ENCODE measurements around the gene UBE2R2. TPM values are rescaled to one million over a fixed set of nuclear protein-coding genes. Genes with fewer than 3 reads are reported as not detected.

UBE2R2 gene
- total RNA-seq, 2 donors from 2014 or later: 66.4 to 74.4 TPM

GRCh38 chr9:33850677-33851076, 33.7 kb downstream of the UBE2R2 start:
- TF ChIP-seq CTCF (conservative IDR thresholded peaks at IDR 0.05): no peak
- no peaks in the 10 kb centered on the region for H3K27me3 Mint-ChIP-seq (ENCODE audit: insufficient read depth)
- H3K4me1 Mint-ChIP-seq: peaks cover 8% of the 10 kb centered on the region
- H3K4me1 ChIP-seq (ENCODE audit: control insufficient read depth, insufficient read depth, low read length): peaks cover 3% of the 10 kb centered on the region
- no peak overlapping the region for H3K27ac ChIP-seq (ENCODE audit: low read depth, low read length)
- H3K36me3 ChIP-seq (ENCODE audit: control insufficient read depth, insufficient read depth, low read length): peaks cover 15% of the 10 kb centered on the region
- DNase-seq: no peak
- H3K4me3 Mint-ChIP-seq: no peak overlapping the region
- no peaks in the 10 kb centered on the region for H3K9me3 Mint-ChIP-seq
- H3K27ac Mint-ChIP-seq: peak overlapping the region; percentile 53
- no peaks in the 10 kb centered on the region for H3K9me3 ChIP-seq (ENCODE audit: control insufficient read depth, low read length)
- no peak overlapping the region for H3K9ac ChIP-seq (ENCODE audit: extremely low read depth, low read length, poor library complexity, severe bottlenecking)
- peaks cover 15% of the 10 kb centered on the region for H3K36me3 Mint-ChIP-seq (ENCODE audit: low read depth)
- no peak overlapping the region for H3K4me3 ChIP-seq (ENCODE audit: low read length)
- H3K27me3 ChIP-seq (ENCODE audit: control insufficient read depth, insufficient read depth, low read length, poor library complexity, severe bottlenecking): no peaks in the 10 kb centered on the region

GRCh38 chr9:33851301-33851700, 34.3 kb downstream of the UBE2R2 start:
- no peak overlapping the region for H3K4me3 ChIP-seq (ENCODE audit: low read length)
- no peaks in the 10 kb centered on the region for H3K27me3 ChIP-seq (ENCODE audit: control insufficient read depth, insufficient read depth, low read length, poor library complexity, severe bottlenecking)
- WGBS, 2 experiments (ENCODE audit: insufficient coverage in 1 of 2, insufficient read length in 1 of 2): 100% methylated on average over 1 of the region's 1 CpG; no CpG with 5 or more reads in 1 of the 2 experiments
- H3K4me1 ChIP-seq (ENCODE audit: control insufficient read depth, insufficient read depth, low read length): peaks cover 3% of the 10 kb centered on the region
- H3K9ac ChIP-seq (ENCODE audit: extremely low read depth, low read length, poor library complexity, severe bottlenecking): no peak overlapping the region
- H3K27ac ChIP-seq (ENCODE audit: low read depth, low read length): no peak overlapping the region
- H3K9me3 ChIP-seq (ENCODE audit: control insufficient read depth, low read length): no peaks in the 10 kb centered on the region
- H3K9me3 Mint-ChIP-seq: no peaks in the 10 kb centered on the region
- no peaks in the 10 kb centered on the region for H3K27me3 Mint-ChIP-seq (ENCODE audit: insufficient read depth)
- H3K4me1 Mint-ChIP-seq: peaks cover 8% of the 10 kb centered on the region
- peaks cover 14% of the 10 kb centered on the region for H3K36me3 Mint-ChIP-seq (ENCODE audit: low read depth)
- no peak for DNase-seq
- H3K36me3 ChIP-seq (ENCODE audit: control insufficient read depth, insufficient read depth, low read length): peaks cover 15% of the 10 kb centered on the region
- TF ChIP-seq CTCF (conservative IDR thresholded peaks at IDR 0.05): no peak
- H3K4me3 Mint-ChIP-seq: no peak overlapping the region
- no peak overlapping the region for H3K27ac Mint-ChIP-seq

DNA sequence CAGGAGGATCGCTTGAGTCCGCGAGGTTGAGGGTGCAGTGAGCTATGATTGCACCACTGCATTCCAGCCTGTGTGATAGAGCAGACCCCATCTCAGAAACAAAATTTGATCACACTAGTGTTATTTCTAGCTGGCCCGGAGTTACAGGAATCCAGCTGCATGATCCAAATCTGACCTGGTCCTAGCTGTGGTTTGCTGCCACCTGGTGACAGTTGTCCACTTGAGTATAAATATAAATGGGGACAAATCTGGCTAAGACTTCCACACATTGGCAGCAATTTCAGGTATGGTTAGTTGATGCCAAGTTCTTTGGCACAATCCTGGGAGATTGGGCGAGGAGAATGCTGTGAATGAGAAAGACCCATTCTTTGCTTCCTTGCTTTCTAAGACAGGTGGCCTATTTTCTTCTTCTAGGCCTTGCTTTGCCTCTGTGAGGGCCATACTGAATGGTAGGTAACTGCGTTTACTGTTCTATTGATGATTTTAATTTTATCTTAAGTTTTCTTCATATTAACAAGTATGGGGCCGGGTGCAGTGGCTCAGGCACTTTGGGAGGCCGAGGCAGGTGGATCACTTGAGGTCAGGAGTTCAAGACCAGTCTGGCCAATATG, 35.4 kb downstream of the UBE2R2 start:
- H3K4me1 ChIP-seq (ENCODE audit: control insufficient read depth, insufficient read depth, low read length): peaks cover 3% of the 10 kb centered on the region
- Mint-ChIP-seq H3K36me3 (ENCODE audit: low read depth) (peaks cover 14% of the 10 kb centered on the region), H3K4me3 (no peak overlapping the region), H3K27ac (peak overlapping the region; percentile 39), H3K4me1 (peaks cover 8% of the 10 kb centered on the region), H3K27me3 (ENCODE audit: insufficient read depth) (no peaks in the 10 kb centered on the region), H3K9me3 (no peaks in the 10 kb centered on the region)
- no peak overlapping the region for H3K27ac ChIP-seq (ENCODE audit: low read depth, low read length)
- H3K4me3 ChIP-seq (ENCODE audit: low read length): no peak overlapping the region
- no peaks in the 10 kb centered on the region for H3K27me3 ChIP-seq (ENCODE audit: control insufficient read depth, insufficient read depth, low read length, poor library complexity, severe bottlenecking)
- 94% methylated on average over 7 to 8 of the region's 8 CpGs for WGBS, 2 experiments (ENCODE audit: insufficient coverage in 1 of 2, insufficient read length in 1 of 2)
- TF ChIP-seq CTCF (conservative IDR thresholded peaks at IDR 0.05): peak; percentile 74
- H3K9ac ChIP-seq (ENCODE audit: extremely low read depth, low read length, poor library complexity, severe bottlenecking): no peak overlapping the region
- H3K9me3 ChIP-seq (ENCODE audit: control insufficient read depth, low read length): no peaks in the 10 kb centered on the region
- peak; percentile 76 for DNase-seq
- peaks cover 15% of the 10 kb centered on the region for H3K36me3 ChIP-seq (ENCODE audit: control insufficient read depth, insufficient read depth, low read length)
